Measurements from ENCODE around the gene RNF223. TPM values are rescaled to one million over a fixed set of nuclear protein-coding genes. Genes with fewer than 3 reads are reported as not detected.

Gene RNF223
- total and polyA plus RNA-seq, 2 donors (not counting 3 experiments of a cell fraction or from before 2014, with no cell fraction given): not detected

- Histone ChIP-seq H3K9me1 (replicated peaks; ENCODE audit: control insufficient read depth, extremely low read depth, insufficient read depth, low read length) (no peaks in the 10 kb centered on the region), H3K27ac (ENCODE audit: insufficient read depth, low read depth, low read length) (no peak overlapping the region), H4K20me1 (replicated peaks; ENCODE audit: control insufficient read depth, extremely low read depth, insufficient read depth, low read length) (no peaks in the 10 kb centered on the region), H3K36me3 (ENCODE audit: control insufficient read depth in 2 of 2, extremely low read depth in 1 of 2, insufficient read depth in 2 of 2, low read length in 2 of 2) (peaks cover 0 to 18% of the 10 kb centered on the region in 2 experiments), H3K9me3 (replicated peaks; ENCODE audit: control insufficient read depth, insufficient read depth, low read length) (no peaks in the 10 kb centered on the region), H3K4me3 (replicated peaks in 1 of 3; ENCODE audit: insufficient read depth in 1 of 3, low read depth in 1 of 3, low read length in 3 of 3) (no peak overlapping the region), H3K27me3 (ENCODE audit: control insufficient read depth in 2 of 2, insufficient read depth in 2 of 2, low read length in 2 of 2) (no peaks in the 10 kb centered on the region), H2AFZ (ENCODE audit: low read depth, low read length) (no peak overlapping the region), H3K9ac (replicated peaks; ENCODE audit: extremely low read depth, insufficient read depth, low read length) (no peak overlapping the region), H3K79me2 (ENCODE audit: control insufficient read depth, insufficient read depth, low read length) (no peaks in the 10 kb centered on the region), H3K4me2 (ENCODE audit: insufficient read depth, low read length) (no peak overlapping the region), H3K4me1 (ENCODE audit: control insufficient read depth, extremely low read depth, insufficient read depth, low read length) (no peaks in the 10 kb centered on the region)
- CTCF ChIA-PET: no interaction called here
- dilution Hi-C loops (cut with MboI; ENCODE audit: extremely low pct_ligation_motif_present, low sequenced_read_pairs): no loop called here
- POLR2A ChIA-PET: no interaction called here
- intact Hi-C loops (cut with micrococcal nuclease): no loop called here
- FAIRE-seq (no peak), DNase-seq (ENCODE audit: low read depth, low spot score) (no peak)
- no TSS peak for BruUV-seq (replicated peaks)
- TF ChIP-seq EZH2 (IDR thresholded peaks at IDR 0.05; ENCODE audit: borderline replicate concordance, low read depth, low read length, severe bottlenecking) (no peak), POLR2AphosphoS5 (IDR thresholded peaks at IDR 0.05; ENCODE audit: insufficient read depth, low read depth, low read length) (no peak), GATA2 (IDR thresholded peaks at IDR 0.05; ENCODE audit: insufficient read depth, insufficient read length, low read depth, low read length) (no peak), MYC (IDR thresholded peaks at IDR 0.05; ENCODE audit: low read depth, low read length) (no peak)
These were observed 27.9 kb downstream of the RNF223 start for GRCh38 chr1:1046243-1046642.

GRCh38 chr1:1045129-1045528 lies 29.0 kb downstream of the RNF223 start:
- DNase-seq (ENCODE audit: low read depth, low spot score): no peak
- no peak overlapping the region for H3K9ac ChIP-seq (replicated peaks; ENCODE audit: extremely low read depth, insufficient read depth, low read length)
- no peak overlapping the region for H2AFZ ChIP-seq (ENCODE audit: low read depth, low read length)
- ChIA-PET POLR2A (no interaction called here), CTCF (no interaction called here)
- H4K20me1 ChIP-seq (replicated peaks; ENCODE audit: control insufficient read depth, extremely low read depth, insufficient read depth, low read length): no peaks in the 10 kb centered on the region
- dilution Hi-C loops (cut with MboI; ENCODE audit: extremely low pct_ligation_motif_present, low sequenced_read_pairs) (no loop called here), intact Hi-C loops (cut with micrococcal nuclease) (no loop called here)
- no peaks in the 10 kb centered on the region for H3K79me2 ChIP-seq (ENCODE audit: control insufficient read depth, insufficient read depth, low read length)
- no peak overlapping the region for H3K27ac ChIP-seq (ENCODE audit: insufficient read depth, low read depth, low read length)
- FAIRE-seq: no peak
- BruUV-seq (replicated peaks): no TSS peak
- H3K27me3 ChIP-seq (ENCODE audit: control insufficient read depth in 2 of 2, insufficient read depth in 2 of 2, low read length in 2 of 2): no peaks in the 10 kb centered on the region
- no peak overlapping the region for H3K4me3 ChIP-seq (replicated peaks in 1 of 3; ENCODE audit: insufficient read depth in 1 of 3, low read depth in 1 of 3, low read length in 3 of 3)
- H3K9me1 ChIP-seq (replicated peaks; ENCODE audit: control insufficient read depth, extremely low read depth, insufficient read depth, low read length): no peaks in the 10 kb centered on the region
- H3K4me2 ChIP-seq (ENCODE audit: insufficient read depth, low read length): no peak overlapping the region
- peaks cover 0 to 16% of the 10 kb centered on the region in 2 experiments for H3K36me3 ChIP-seq (ENCODE audit: control insufficient read depth in 2 of 2, extremely low read depth in 1 of 2, insufficient read depth in 2 of 2, low read length in 2 of 2)
- peaks cover 3% of the 10 kb centered on the region for H3K4me1 ChIP-seq (ENCODE audit: control insufficient read depth, extremely low read depth, insufficient read depth, low read length)
- no peaks in the 10 kb centered on the region for H3K9me3 ChIP-seq (replicated peaks; ENCODE audit: control insufficient read depth, insufficient read depth, low read length)
- TF ChIP-seq GATA2 (IDR thresholded peaks at IDR 0.05; ENCODE audit: insufficient read depth, insufficient read length, low read depth, low read length) (no peak), MAX (IDR thresholded peaks at IDR 0.05; ENCODE audit: insufficient read depth, insufficient read length) (no peak), JUN (IDR thresholded peaks at IDR 0.05; ENCODE audit: borderline replicate concordance, insufficient read depth, insufficient read length, low read depth) (no peak), CTCF (IDR thresholded peaks at IDR 0.05; ENCODE audit: extremely low read depth in 1 of 2, insufficient read depth in 1 of 2, low read depth in 1 of 2, low read length in 2 of 2) (no peak), POLR2AphosphoS5 (IDR thresholded peaks at IDR 0.05; ENCODE audit: insufficient read depth, low read depth, low read length) (no peak), FOS (IDR thresholded peaks at IDR 0.05; ENCODE audit: borderline replicate concordance, insufficient read depth, low read length) (no peak), EZH2 (IDR thresholded peaks at IDR 0.05; ENCODE audit: borderline replicate concordance, low read depth, low read length, severe bottlenecking) (no peak), MYC (IDR thresholded peaks at IDR 0.05; ENCODE audit: low read depth, low read length) (no peak), POLR2A (IDR thresholded peaks at IDR 0.05; ENCODE audit: low read depth, low read length) (no peak)
